K562 (cell line): ENCODE results near the gene DRAXIN. TPM values are rescaled to one million over a fixed set of nuclear protein-coding genes. Genes with fewer than 3 reads are reported as not detected.

Source experiments
- ATAC-seq: fragments of 200-7000 bp; cut with Tn5 transposase; 3 replicates; pipeline ENCODE4 v1.9.1; 2020; ENCODE audit warnings: moderate library complexity
- BruUV-seq: library from RNA; stranded (reverse); fragments of 400-500 nt; replicated peaks from 2 replicates; lab custom pipeline; 2021; lab: Mats Ljungman, UMichigan
- CTCF ChIA-PET: fragments of 300-600 bp; formaldehyde crosslinking; extraction: SDS; loops from one replicate; lab custom pipeline; 2021; ENCODE audit warnings: low intra/inter-chr PET ratio; lab: Yijun Ruan, JAX
- POLR2A ChIA-PET: fragments of 300-600, 350-650 bp; sonication (Branson Sonifier 250); formaldehyde crosslinking; extraction: SDS; loops from one replicate; lab custom pipeline; 2021; ENCODE audit warnings: antibody characterized with exemption, inconsistent platforms; lab: Yijun Ruan, JAX
- DNase-seq, 4 experiments: peaks; one replicate each; pipeline versions ENCODE4 v3.0.0 to v3.0.0-alpha.2; 2011 to 2018; ENCODE audit warnings: low spot score in 3 of 4, mixed read lengths in 3 of 4; ENCODE audit errors: extremely low read depth in 1 of 4
- FAIRE-seq: peaks from 2 replicates; lab custom pipeline; 2011; peaks lifted over from hg19 to GRCh38; lab: Jason Lieb, UNC
- H2AFZ ChIP-seq: 2 replicates; pipeline ENCODE4 v1.6.0; 2011; ENCODE audit warnings: low read depth, low read length, control low read depth, inconsistent platforms
- H3K27ac ChIP-seq: fragments of 200-600 bp; 3 replicates; pipeline ENCODE4 v1.8.0; 2011; ENCODE audit warnings: low read depth, mild to moderate bottlenecking, control low read depth, inconsistent platforms, low read length, moderate library complexity, mixed read lengths; ENCODE audit errors: extremely low read depth
- H3K27me3 ChIP-seq, 2 experiments: fragments of 300-600 bp in 1 of 2; 2 replicates in 1 of 2; 3 replicates in 1 of 2; pipeline versions ENCODE4 v1.6.0 to v1.8.0; 2011; ENCODE audit warnings: inconsistent platforms in 2 of 2, low read length in 2 of 2, mild to moderate bottlenecking in 1 of 2, mixed read lengths in 1 of 2, moderate library complexity in 1 of 2; ENCODE audit not compliant: control insufficient read depth in 2 of 2, insufficient read depth in 2 of 2
- H3K36me3 ChIP-seq: fragments of 300-600 bp; 3 replicates; pipeline ENCODE4 v1.8.0; 2011; ENCODE audit warnings: mild to moderate bottlenecking, low read length, inconsistent platforms; ENCODE audit not compliant: control insufficient read depth, insufficient read depth
- H3K4me1 ChIP-seq, 2 experiments: fragments of 200-600 bp in 1 of 2; replicated peaks in 1 of 2; 2 replicates in 1 of 2; 3 replicates in 1 of 2; pipeline versions ENCODE4 v1.5.1 to v1.8.0; 2011; ENCODE audit warnings: inconsistent platforms in 2 of 2, low read length in 2 of 2, mild to moderate bottlenecking in 1 of 2, mixed read lengths in 1 of 2, moderate library complexity in 1 of 2; ENCODE audit not compliant: control insufficient read depth in 2 of 2, insufficient read depth in 2 of 2
- H3K4me2 ChIP-seq: 2 replicates; pipeline ENCODE4 v1.6.1; 2011; ENCODE audit warnings: low read length, control low read depth, inconsistent platforms, mixed read lengths; ENCODE audit not compliant: insufficient read depth
- H3K4me3 ChIP-seq: fragments of 200-600 bp; sonication (generic), shearing (Covaris generic); 2 replicates; pipeline ENCODE4 v1.5.1; 2016; ENCODE audit warnings: control low read depth, inconsistent platforms
- H3K79me2 ChIP-seq: fragments of 200-600 bp; 3 replicates; pipeline ENCODE4 v1.8.0; 2011; ENCODE audit warnings: low read length, inconsistent platforms; ENCODE audit not compliant: control insufficient read depth, insufficient read depth
- H3K9ac ChIP-seq, 2 experiments: 2 replicates each; pipeline versions ENCODE4 v1.6.0 to v1.6.1; 2011; ENCODE audit warnings: low read depth in 2 of 2, low read length in 2 of 2, control low read depth in 1 of 2, inconsistent platforms in 1 of 2, mild to moderate bottlenecking in 1 of 2, mixed read lengths in 1 of 2; ENCODE audit not compliant: insufficient read depth in 1 of 2
- H3K9me1 ChIP-seq: one replicate; pipeline ENCODE4 v1.6.0; 2011; ENCODE audit warnings: inconsistent platforms, mild to moderate bottlenecking, low read length, moderate library complexity; ENCODE audit not compliant: control insufficient read depth, insufficient read depth
- H3K9me3 ChIP-seq: replicated peaks from 2 replicates; pipeline ENCODE4 v1.5.1; 2011; ENCODE audit warnings: low read depth, low read length, inconsistent platforms; ENCODE audit not compliant: control insufficient read depth, insufficient read depth
- H4K20me1 ChIP-seq: replicated peaks from 2 replicates; pipeline ENCODE4 v1.6.1; 2011; ENCODE audit warnings: low read length, inconsistent platforms, mixed read lengths; ENCODE audit not compliant: control insufficient read depth, insufficient read depth
- CBFA2T3 ChIP-seq: fragments of 450-650 bp; IDR thresholded peaks from 2 replicates; pipeline ENCODE4 v1.6.1; 2017
- HMGN3 ChIP-seq: IDR thresholded peaks from 2 replicates; pipeline ENCODE4 v1.6.1; 2011; ENCODE audit warnings: borderline replicate concordance, low read depth, mild to moderate bottlenecking, mixed read lengths, low read length; ENCODE audit not compliant: insufficient read length; ENCODE audit errors: extremely low read depth
- MCM5 ChIP-seq: fragments of 450-650 bp; IDR thresholded peaks from 2 replicates; pipeline ENCODE4 v1.6.1; 2016; ENCODE audit warnings: low read depth
- NCOA1 ChIP-seq: fragments of 450-650 bp; IDR thresholded peaks from 2 replicates; pipeline ENCODE4 v1.6.1; 2016; ENCODE audit warnings: low read depth
- PRDM10 ChIP-seq: fragments of 450-650 bp; IDR thresholded peaks from 2 replicates; pipeline ENCODE4 v1.6.1; 2018; ENCODE audit not compliant: partially characterized antibody
- PTTG1 ChIP-seq: fragments of 450-650 bp; IDR thresholded peaks from 2 replicates; pipeline ENCODE4 v1.6.1; 2016; ENCODE audit warnings: low read depth, mild to moderate bottlenecking, missing genetic modification characterization, missing compliant biosample characterization
- PYGO2 ChIP-seq: fragments of 450-650 bp; IDR thresholded peaks from 2 replicates; pipeline ENCODE4 v1.6.1; 2016; ENCODE audit warnings: mild to moderate bottlenecking, missing genetic modification characterization, moderate library complexity, missing compliant biosample characterization
- TBL1XR1 ChIP-seq, 2 experiments: IDR thresholded peaks; 2 replicates each; pipeline ENCODE4 v1.6.1; 2012; ENCODE audit warnings: improper control_type of control experiment in 2 of 2, low read length in 2 of 2, mild to moderate bottlenecking in 1 of 2
- ZNF165 ChIP-seq: fragments of 250-450 bp; sonication (Bioruptor Pico); IDR thresholded peaks from 2 replicates; pipeline ENCODE4 v1.4.0; 2020; ENCODE audit warnings: borderline replicate concordance
- ZNF609 ChIP-seq: sonication (generic); formaldehyde crosslinking; IDR thresholded peaks from 2 replicates; pipeline ENCODE4 v1.8.1; 2023; ENCODE audit warnings: missing genetic modification reagents, mild to moderate bottlenecking, borderline replicate concordance
- ZNF644 ChIP-seq: fragments of 200-800 bp; sonication (Bioruptor generic); IDR thresholded peaks from 2 replicates; pipeline ENCODE4 v1.6.1; 2016; ENCODE audit warnings: low read depth, missing genetic modification characterization, missing compliant biosample characterization
- ZNF766 ChIP-seq: fragments of 200-800 bp; sonication (Bioruptor generic); conservative IDR thresholded peaks from 2 replicates; pipeline ENCODE4 v1.6.1; 2016; ENCODE audit warnings: missing genetic modification characterization, missing compliant biosample characterization
- WGBS: fragments of 100-300 bp; shearing (Covaris generic); methylation state at CpG from one replicate; pipeline ENCODE4 v1.1.6; 2016; ENCODE audit warnings: low coverage, mixed read lengths; ENCODE audit not compliant: insufficient coverage; ENCODE audit errors: missing lambda C conversion rate; 5-methylcytosine and 5-hydroxymethylcytosine counted together
- in situ Hi-C: fragments of 300-500 bp; cut with MboI; formaldehyde crosslinking; loops from 4 replicates; pipeline ENCODE4 v1.15.0; 2018; ENCODE audit warnings: inconsistent platforms, mixed read lengths
- intact Hi-C: fragments of 100-400 bp; cut with micrococcal nuclease; formaldehyde crosslinking; loops from 2 replicates; pipeline ENCODE4 v1.14.2; 2022
- polyA plus RNA-seq, 8 experiments: library from polyadenylated mRNA; depleted of rRNA in 4 of 8; stranded (reverse) in 5 of 8; unstranded in 3 of 8; fragments of >200 nt; fragmentation: Nextera tagmentation in 2 of 8; fragmentation: Illumina TruSeq in 1 of 8; extraction: Ambion mirVana in 2 of 8; extraction: Trizol in 1 of 8; gene quantifications; 2 replicates each; pipeline versions ENCODE4 v1.2.1 to v1.2.3, GENCODE V29; 2011 to 2014; ENCODE audit warnings: inconsistent platforms in 1 of 8, missing spikeins in 1 of 8
- total RNA-seq, 7 experiments: library from RNA; depleted of rRNA in 6 of 7; stranded (reverse); fragments of >200 nt in 6 of 7; fragmentation: Illumina TruSeq in 2 of 7; extraction: Trizol in 2 of 7; gene quantifications; 2 replicates each; pipeline versions ENCODE4 v1.2.1 to v1.2.3, GENCODE V29; 2011 to 2021; ENCODE audit warnings: low replicate concordance in 1 of 7
- TF ChIP-seq, protein P1 (sequence below), 2 experiments: fragments of 250-450 bp in 1 of 2; fragments of 450-650 bp in 1 of 2; sonication (Bioruptor Pico) in 1 of 2; IDR thresholded peaks; 2 replicates each; pipeline versions ENCODE4 v1.6.1 to v1.8.0; 2016 to 2021; ENCODE audit warnings: mild to moderate bottlenecking in 2 of 2, moderate library complexity in 2 of 2, missing compliant biosample characterization in 1 of 2, missing genetic modification characterization in 1 of 2

Gene DRAXIN
- total and polyA plus RNA-seq, 9 of the 15 experiments (the other 6 are each of a cell fraction or from before 2014, with no cell fraction given): 0.01 to 0.04 (median 0.01) TPM; not detected in 6

GRCh38 chr1:11688506-11688905 is 3.0 kb upstream of the DRAXIN start:
- Histone ChIP-seq H3K27ac (no peak overlapping the region), H3K9me1 (no peaks in the 10 kb centered on the region), H3K9me3 (no peaks in the 10 kb centered on the region), H3K79me2 (no peaks in the 10 kb centered on the region), H3K9ac (no peak overlapping the region; a peak in 1 of 4 replicates), H2AFZ (no peak overlapping the region), H4K20me1 (no peaks in the 10 kb centered on the region), H3K4me1 (peaks cover 24 to 29% of the 10 kb centered on the region in 2 experiments), H3K4me3 (no peak overlapping the region), H3K36me3 (no peaks in the 10 kb centered on the region), H3K27me3 (no peaks in the 10 kb centered on the region), H3K4me2 (no peak overlapping the region)
- intact Hi-C loops (no loop called here), in situ Hi-C loops (no loop called here)
- ChIA-PET CTCF (no interaction called here), POLR2A (interaction anchor here (0.6 to 1.7 kb wide), 2 partner anchors 9 to 31 kb away, joined by 3 to 4 read pairs; no protein-coding TSS in a partner anchor)
- no TSS peak for BruUV-seq
- WGBS: 60% methylated on average over 4 of the region's 4 CpGs
- no peak for ATAC-seq
- FAIRE-seq: no peak
- DNase-seq: no peak
- TF ChIP-seq ZNF609 (CRISPR knock-in tag) (no peak), PRDM10 (no peak), HMGN3 (no peak), MCM5 (no peak), ZNF165 (no peak), ZNF644 (tag) (0 out of 2 replicates have a peak, but pooled peaks have one; percentile 40), PTTG1 (tag) (peak; percentile 85), TBL1XR1 (IDR thresholded peaks at IDR 0.05; ENCODE audit: low read length in 2 of 2) (no peak), CBFA2T3 (no peak), NCOA1 (no peak), ZNF766 (CRISPR knock-in tag) (peak; percentile 50; the same call in 1 of the 2 replicates), PYGO2 (tag) (peak; percentile 43; the same call in 1 of the 2 replicates)
- TF ChIP-seq, protein P1, sequence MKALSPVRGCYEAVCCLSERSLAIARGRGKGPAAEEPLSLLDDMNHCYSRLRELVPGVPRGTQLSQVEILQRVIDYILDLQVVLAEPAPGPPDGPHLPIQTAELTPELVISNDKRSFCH (CRISPR knock-in tag; IDR thresholded peaks at IDR 0.05): no peak
- TF ChIP-seq, protein P1 (tag; IDR thresholded peaks at IDR 0.05): peak; percentile 78
